Astrocyte (in vitro differentiated cells and primary cell): Measurements from ENCODE around the gene SH2D4B.

Experiments used
- CTCF ChIP-seq: IDR thresholded peaks from 2 replicates; pipeline ENCODE4 v1.5.1; 2011; ENCODE audit warnings: low read depth, mild to moderate bottlenecking, inconsistent platforms, low read length, moderate library complexity; ENCODE audit not compliant: insufficient read depth
- EZH2 ChIP-seq: IDR thresholded peaks from 2 replicates; pipeline ENCODE4 v1.6.1; 2012; ENCODE audit warnings: mild to moderate bottlenecking, low read length, inconsistent platforms; ENCODE audit not compliant: insufficient read depth

GRCh38 chr10:80502621-80503583, 34.8 kb upstream of the SH2D4B start:
- no peak for TF ChIP-seq CTCF
- no peak for TF ChIP-seq EZH2
